NOMO-1 treated with dmso at 0.1 percent for 144 hours (cell line): ENCODE measurements around the gene ESR2.
"Not testable (repeated sequence)": the region's sequence is repeated elsewhere in the genome, so short reads cannot be mapped to it uniquely, and the experiment has no call there.

Experiments used
- DNase-seq: peaks from one replicate; lab custom pipeline; 2025; ENCODE audit not compliant: unreplicated experiment; lab: John Stamatoyannopoulos, UW

Gene ESR2

DNA sequence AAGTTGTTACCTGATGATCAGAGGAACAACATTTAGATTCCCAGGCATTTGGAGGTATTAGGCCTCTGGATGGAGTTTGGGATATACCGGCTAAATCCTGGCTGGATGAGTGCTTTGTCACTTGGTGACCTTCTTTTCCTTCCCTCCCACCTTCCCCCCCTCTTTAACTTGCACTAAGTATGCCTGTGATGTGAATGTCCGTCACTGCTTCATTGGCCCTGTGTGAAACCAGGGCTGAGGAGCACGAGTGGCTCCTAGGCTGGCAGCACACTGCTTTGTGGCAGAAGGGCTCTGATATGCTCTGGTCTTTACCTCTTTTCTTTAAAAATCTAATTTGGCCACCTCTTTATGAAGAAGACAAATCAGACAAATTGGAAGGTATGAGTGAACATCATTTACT, 95.7 kb downstream of the ESR2 start:
- DNase-seq = no peak

DNA sequence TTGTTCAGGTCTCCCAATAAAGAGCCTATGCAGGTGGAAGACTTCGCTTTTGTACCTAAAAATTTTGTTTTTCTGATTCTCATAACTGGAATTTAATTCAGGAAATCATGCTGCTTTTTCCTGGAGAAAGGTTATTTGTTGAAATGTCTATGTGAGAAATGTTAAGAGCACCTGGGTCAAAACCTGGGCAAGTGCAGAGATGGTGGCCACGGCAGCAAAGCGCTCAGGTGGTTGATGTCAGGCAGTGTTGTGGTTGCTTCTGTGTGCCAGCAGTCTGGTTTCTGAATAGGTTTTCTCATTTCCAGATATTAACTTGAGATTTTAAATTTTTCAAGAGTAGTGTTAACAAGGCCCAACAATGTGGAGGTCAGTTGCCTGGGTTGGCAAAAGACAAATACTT, 96.2 kb downstream of the ESR2 start:
- DNase-seq = no peak

DNA sequence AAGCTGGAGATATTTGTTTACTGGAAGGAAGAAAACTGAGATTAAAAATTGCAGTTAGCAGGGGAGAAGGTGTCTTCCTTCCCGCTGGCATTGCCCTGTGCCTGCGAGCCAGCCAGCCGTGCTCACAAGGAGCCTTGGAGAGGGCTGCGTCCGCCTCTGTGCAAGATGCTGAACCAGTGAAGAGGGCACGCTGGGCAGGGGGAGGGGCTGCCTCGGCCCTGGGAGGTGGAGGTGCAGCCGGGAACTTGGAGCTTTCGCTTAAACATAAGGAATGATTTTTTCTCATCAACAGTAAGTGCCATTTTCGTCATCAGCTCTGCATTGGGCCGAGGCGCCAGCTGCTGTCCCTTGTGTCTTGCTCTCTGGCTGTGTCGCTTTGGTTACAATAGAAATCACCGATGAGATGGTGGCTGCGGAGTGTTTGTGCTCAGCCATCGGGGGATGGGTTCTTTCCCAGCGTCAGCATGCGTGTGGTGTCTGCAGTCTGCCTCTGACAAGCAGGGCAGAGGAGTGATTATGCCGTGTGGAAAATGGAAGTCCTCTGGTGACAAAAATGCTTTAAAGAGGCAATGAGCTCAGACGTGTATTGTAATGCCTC, 97.3 kb downstream of the ESR2 start:
- no peak for DNase-seq

DNA sequence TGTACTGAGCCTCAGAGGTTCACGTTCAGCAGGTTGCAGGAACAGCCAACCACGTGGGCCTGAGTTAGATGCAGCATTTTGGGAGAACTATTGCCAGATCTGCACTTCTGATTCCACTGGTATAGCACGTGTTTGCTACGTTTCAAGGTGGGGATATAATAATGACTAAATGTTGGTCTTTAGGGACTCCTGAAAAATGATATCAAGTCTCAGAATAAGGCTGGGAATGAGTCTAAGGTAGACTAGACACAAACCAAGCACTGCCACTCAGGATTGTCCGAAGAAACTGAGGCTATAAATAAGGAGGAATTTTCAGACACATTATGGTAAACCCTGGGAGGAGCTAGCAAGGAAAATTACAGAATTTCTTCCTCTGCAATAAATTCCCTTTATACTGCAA, 98.1 kb downstream of the ESR2 start:
- no peak for DNase-seq

DNA sequence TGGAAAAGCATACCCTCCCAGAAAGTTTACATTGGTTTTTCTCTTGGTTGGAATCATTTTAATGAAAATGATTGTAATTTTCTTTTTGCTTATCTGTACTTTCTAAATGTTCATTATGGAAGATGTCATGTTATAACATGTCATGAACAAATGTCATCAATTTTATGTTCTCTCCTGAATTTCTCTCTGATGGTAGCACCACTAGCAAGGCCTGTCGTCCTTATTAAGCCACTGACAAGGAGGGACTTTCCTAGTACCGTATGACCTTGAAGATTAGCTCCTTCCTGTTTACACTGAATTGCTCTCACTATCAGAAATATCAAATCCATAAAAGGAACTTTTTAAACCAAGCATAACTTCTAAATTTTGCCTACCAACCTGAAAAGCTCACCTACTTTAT, 99.0 kb downstream of the ESR2 start:
- DNase-seq = no peak

DNA sequence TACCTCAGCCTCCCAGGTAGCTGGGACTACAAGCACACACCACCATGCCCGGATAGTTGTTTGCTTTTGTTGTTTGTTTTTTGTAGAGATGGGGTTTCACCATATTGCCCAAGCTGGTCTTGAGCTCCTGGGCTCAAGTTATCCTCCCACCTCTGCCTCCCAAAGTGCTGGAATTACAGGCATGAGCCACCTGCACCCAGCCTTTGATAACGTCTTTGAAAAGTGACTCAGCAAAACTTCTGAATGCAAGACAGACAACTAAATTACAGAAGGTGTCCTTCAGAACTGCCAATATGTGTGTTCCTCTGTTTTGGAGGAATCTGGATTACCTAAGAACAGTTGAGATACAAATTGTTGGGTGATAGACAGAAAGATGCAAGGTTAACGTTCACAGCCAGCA, 99.8 kb downstream of the ESR2 start:
- no peak for DNase-seq

DNA sequence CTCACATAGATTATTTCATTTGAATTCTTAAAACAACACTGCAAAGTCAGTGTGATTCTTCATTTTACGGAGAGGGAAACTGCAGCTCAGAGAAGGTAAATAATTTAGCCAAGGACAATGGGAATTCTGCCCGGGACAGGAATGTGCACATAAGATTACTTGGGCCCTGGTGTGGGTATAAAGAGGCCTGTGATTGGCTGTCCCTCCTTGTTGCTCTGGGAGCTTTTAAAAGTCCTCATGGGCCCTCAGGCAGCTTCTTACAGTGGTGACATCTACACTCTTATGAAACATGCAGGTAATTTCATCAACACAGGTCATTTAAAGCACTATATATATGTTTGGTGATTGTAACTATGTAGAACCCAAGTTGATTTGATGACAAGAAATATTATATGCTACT, 100.3 kb downstream of the ESR2 start:
- DNase-seq = no peak

DNA sequence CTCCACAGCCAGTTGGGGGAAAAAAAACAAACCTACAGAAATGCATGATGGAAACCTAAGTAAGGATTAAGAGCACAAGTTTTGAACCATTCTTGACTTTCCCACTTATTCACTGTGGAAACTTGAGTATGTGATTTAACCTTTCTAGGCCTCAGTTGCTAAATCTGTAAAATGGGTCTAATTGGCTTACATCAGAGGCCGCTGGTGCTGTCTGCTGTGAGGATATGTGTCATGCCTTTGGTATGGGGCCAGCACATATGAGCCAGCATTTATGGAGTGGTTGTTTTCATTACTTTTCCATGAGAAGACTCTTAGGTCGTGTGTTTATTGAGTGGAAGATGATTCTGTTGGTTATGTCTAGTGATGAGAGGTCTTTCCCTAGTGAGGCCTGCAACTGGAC, 102.4 kb downstream of the ESR2 start:
- no peak for DNase-seq

DNA sequence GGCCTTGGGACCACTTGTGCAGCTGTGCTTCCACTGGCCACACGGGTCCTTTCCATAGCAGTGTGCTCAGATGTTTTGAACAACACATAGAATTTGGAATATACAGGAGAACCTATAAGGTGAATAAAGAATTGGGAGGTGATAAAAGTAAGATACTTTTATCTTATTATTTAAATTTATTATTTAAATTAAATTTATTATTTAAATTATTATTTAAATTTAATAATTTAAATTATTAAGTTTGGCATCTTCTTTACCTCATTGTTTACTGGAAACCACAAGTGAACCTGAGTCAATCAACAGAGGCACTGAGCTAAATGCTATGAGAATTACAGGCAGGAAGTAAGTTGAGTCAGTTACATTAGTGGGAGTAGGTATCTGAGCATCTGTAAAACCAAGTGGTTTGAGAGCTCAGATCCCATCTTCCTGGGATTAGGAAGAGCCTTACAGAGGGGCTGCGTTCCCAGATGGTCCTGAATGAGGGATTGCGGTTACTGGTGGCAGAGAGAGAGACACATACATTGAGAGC, 103.1 kb downstream of the ESR2 start:
- DNase-seq = no peak

DNA sequence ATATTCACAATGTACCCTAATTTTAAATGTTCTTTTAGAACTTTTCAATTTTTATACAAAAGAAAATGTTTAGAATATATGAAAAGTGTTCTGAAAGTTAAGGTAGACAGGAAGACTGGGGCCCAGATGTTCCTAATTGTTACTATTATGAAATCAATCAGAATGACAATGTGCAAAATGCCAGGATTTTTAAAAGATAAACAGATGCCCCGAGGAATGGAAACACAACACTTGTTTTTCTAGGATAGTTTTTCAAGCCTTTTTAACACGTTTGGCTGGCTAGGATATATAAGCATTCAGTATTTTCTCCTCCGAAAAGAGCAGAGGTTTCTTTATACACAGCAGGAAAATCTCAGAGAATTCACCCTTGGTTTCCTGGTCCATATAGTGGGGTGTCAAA, 106.8 kb downstream of the ESR2 start:
- DNase-seq = no peak

DNA sequence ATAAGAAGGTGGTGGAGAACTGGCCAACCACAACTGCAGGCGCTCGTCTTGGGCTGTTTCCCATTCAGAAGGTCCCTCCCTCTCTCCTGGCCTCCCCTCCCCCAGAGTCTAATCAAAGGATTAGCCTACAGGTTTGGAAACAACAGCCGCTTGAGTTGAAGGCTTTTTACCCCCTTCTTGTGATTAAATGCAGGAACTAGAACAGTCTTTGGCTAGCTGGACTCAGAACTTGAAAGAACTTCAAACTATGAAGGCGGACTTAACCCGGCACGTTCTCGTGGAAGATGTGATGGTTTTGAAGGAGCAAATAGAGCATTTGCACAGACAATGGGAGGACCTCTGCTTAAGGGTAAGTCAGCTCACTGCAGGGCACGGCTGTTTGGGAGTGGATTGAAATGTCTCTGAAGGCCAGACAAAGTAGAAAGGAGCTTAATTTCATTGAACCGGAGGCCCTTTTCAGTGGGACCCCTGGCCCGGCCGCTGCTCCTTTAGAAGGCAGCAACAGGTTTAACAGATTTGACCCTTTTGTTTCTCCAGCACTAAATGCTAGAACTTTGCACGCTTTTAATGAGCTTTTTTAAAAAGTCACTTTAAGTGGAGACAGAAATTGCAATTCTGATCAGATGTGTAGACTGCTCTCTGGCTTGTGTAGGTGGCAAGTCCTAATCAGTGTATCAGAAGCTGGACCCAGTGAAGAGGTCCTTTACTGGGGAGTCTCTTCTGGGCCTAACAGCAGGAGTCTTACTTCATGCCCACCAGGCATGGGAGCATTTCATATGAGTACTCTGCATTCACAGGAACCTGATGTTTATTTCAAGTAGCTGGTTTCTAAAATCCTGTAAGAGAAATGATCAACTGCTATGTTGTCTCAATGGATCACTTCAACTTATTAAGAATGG, 107.7 kb downstream of the ESR2 start:
- DNase-seq = no peak

DNA sequence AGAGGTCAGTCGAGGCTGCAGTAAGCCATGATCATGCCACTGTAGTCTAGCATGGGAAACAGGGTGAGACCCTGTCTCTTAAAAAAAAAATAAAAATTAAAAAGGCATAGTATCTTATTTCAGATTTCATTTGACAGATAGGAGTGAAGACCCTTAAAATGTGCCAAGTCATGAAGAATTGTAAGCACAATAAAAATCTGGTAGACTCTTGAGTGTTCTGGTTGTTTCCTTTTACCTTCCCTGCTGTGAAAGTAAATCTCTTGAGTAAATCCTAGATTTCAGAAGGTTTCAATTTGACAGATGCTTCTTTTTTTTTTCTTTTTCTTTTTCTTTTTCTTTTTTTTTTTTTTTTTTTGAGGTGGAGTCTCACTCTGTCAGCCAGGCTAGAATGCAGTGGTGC, 109.0 kb downstream of the ESR2 start:
- DNase-seq = no peak

DNA sequence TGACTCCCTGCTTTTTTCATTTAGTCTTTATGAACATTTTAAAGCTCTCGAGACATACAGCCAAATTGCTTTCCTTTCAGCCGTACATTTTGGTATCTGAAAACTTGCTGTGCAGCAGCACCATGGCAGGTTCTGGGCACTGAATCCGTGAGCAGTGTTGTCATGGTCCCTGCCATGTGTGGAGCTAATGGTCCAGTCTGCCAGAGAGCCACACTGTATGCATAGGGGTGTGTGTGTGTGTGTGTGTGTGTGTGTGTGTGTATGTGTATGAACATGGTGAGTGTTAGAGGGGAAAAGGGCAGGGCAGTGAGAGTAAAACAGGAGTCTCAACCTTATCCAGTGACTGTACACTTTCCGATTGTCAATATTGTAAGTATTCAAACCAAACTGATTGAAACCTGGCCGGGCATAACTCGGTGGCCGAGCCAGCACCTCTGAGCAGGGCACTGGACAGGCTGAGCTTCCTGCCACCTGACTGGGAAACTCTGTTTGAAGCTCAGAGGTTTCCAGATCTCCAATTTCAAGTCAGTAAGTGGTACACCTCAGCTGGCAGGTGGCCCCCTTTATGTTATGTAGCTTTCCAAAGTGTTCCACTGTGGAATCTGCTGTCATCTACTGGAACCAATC, 110.0 kb downstream of the ESR2 start:
- no peak for DNase-seq

DNA sequence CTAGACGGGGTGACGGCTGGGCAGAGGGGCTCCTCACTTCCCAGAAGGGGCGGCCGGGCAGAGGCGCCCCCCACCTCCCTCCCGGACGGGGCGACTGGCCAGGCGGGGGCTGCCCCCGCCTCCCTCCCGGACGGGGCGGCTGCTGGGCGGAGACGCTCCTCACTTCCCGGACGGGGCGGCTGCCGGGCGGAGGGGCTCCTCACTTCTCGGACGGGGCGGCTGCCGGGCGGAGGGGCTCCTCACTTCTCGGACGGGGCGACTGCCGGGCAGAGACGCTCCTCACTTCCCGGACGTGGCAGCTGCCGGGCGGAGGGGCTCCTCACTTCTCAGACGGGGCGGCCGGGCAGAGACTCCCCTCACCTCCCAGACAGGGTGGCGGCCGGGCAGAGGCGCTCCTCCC, 111.3 kb downstream of the ESR2 start:
- DNase-seq = not testable (repeated sequence)

DNA sequence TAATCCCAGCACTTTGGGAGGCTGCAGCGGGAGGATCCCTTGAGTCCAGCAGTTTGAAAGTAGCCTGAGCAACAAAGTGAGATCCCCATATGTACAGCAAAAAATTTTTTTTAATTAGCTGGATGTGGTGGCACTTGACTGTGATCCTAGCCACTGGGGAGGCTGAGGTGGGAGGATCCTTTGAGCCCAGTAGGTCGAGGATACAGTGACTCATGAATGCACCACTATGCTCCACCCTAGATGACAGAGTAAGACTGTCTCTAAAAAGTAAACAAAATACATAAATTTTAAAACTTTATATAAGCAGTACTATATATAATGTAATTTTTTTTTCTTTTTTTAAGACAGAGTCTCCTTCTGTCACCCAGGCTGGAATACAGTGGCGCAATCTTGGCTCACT, 115.4 kb downstream of the ESR2 start:
- no peak for DNase-seq

DNA sequence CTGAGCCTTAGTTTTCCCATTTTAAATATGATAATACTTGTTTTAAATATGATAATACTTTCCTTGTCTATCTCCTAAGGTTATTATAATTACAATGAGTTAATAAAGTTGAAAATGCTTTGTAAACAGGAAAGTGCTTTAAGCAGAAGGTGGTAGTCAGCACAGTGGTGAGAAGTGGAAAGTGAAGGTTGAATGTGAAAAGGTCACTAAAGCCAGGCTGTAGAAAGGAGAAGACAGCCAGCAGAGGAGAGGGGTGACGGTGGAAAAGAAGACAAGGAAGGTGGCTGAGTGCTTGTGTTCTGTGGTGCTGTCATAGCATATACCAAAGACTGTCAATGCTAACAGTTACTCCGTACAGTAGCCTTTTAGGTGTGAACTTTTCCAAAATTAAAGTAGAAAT, 117.8 kb downstream of the ESR2 start:
- DNase-seq = no peak

DNA sequence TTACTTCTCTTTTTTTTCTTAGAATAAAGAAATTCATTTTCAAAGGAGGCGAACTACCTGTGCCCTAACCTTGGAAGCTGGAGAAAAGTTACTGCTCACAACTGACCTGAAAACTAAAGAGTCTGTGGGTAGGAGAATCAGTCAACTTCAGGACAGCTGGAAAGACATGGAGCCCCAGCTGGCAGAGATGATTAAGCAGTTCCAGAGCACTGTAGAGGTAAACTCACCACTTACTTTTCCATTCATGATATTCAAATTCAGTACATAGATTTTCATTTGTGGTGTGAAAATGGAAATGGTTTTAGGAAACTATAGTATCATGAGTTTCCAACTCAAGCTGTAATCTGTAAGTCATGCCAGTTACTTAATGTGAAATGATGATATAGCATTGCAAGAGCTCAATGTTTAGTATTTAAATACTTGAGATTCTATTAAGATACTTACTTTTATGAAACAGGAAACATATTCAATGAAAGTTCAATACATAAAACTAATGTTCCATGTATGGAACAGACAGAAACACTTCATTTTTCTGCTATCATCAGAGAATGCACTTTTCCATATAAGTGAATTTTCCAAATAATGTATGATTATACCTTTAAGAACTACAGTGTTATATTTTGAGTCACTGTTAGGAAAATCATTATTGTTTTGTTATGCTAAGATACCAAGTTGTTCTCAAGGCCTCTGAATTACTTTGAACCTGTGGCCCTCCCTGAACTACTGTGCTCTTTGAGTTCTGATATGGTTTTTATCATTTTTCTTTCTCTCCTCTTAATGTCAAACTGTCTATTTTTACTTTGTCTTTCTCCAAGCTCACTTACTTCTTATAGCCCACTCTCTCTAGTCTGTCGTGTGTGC, 119.0 kb downstream of the ESR2 start:
- DNase-seq = no peak

DNA sequence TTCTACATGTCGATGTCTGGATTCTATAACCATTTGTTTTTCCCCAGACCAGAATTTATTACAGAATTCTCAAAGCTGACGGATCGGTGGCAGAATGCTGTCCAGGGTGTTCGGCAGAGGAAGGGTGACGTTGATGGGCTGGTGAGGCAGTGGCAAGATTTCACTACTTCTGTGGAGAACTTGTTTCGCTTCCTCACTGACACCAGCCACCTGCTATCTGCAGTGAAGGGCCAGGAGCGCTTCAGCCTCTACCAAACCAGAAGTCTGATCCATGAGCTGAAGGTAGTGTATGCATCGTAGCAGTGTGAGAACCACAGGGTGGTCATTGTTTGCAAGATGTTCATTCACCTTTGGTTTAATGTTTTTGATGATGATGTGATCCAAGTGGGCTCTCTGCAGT, 124.0 kb downstream of the ESR2 start:
- peak; percentile 10 for DNase-seq

DNA sequence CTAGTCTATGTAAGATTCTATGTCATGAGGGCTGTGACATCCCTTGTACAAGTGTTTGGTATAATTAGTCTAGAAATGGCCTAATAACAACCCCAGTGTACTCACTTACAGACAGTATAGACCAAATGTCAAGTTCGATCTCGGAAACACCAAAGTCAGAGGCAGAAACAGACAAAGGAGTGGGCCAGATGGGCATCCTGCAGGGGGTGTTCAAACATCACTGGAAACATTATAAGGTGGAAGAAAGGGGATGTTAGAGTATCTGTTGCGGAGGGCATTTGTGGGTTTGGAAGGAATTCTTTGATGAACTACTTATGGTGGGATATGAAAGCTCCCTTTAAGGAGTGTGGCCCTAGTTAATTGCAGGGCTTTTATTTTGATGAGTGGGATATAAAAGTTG, 134.6 kb downstream of the ESR2 start:
- DNase-seq = no peak

DNA sequence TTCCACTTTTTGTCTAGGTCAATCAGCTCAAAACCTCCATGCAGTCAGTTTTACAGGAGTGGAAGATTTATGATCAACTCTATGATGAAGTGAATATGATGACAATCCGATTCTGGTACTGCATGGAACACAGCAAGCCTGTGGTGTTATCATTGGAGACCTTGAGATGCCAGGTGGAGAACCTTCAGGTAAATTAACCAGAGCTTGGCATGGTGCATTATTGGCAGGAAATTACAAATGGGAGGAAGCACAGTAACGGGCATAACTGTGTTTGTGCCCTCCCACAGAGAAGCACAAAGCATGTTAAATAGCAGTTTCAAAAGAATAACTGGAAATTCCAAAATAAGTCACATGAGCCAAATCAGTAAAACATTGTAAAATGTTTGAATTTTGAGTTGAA, 135.6 kb downstream of the ESR2 start:
- no peak for DNase-seq

DNA sequence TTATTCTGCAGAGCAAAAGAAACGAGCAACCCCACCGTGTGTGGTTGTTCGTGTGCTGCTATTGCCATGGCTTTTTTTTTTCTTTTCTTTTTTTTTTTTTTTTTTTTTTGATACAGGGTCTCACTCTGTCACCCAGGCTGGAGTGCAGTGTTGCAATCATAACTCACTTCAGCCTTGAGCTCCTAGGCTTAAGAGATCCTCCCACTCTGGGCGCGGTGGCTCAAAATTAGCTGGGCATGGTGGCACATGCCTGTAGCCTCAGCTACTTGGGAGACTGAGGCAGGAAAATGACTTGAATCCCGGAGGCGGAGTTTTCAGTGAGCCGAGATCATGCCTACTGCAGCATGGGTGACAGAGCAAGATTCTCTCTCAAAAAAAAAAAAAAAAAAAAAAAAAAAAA, 144.2 kb downstream of the ESR2 start:
- no peak for DNase-seq
